SK-N-MC (cell line): ENCODE results near the gene HOXB7.

Experiments used
- EZH2 ChIP-seq: fragments of 200-600 bp; sonication (generic); IDR thresholded peaks from one replicate; pipeline ENCODE4 v1.6.1; 2017; ENCODE audit warnings: antibody characterized with exemption
- POLR2AphosphoS5 ChIP-seq: IDR thresholded peaks from 2 replicates; pipeline ENCODE4 v1.6.1; 2012; ENCODE audit warnings: mild to moderate bottlenecking, low read depth, low read length, borderline replicate concordance

DNA sequence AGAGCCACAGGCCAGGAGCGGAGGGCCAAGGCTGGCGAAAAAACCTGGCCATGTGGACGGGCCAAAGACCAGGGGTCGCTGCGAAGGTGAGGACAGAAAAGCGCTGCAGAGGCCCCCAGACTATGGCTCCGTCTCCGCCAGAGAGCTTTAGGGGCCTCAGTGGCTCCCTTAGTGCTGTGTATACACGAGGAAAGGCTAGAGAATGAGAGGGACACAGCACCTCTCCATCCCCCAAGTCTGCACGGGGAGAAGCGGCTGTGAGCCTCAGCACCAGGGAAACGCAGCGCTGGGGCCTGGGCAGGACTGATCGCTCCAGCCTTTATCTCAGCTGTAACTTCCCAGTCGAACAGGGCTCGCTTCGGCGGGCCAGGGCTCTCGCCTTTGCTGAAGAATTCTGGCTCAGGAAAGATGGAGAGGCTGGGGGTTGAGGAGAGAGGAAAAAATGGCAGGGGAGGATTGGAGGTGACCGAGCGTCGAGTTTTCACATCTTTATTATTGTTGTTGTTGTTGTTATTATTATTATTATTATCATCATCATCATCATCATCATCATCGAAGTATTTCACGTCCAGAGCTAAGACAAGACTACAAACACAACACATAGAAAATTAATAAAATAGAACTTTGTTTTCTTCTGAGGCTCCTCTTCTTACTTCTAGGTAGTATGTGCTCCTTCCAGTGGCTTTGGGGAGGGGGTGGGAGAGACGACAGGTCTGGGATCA lies 15.4 kb downstream of the HOXB7 start:
- TF ChIP-seq POLR2AphosphoS5 (no peak), EZH2 (no peak)
